Measurements from ENCODE around the gene BPIFB6.

The BPIFB6 gene

DNA sequence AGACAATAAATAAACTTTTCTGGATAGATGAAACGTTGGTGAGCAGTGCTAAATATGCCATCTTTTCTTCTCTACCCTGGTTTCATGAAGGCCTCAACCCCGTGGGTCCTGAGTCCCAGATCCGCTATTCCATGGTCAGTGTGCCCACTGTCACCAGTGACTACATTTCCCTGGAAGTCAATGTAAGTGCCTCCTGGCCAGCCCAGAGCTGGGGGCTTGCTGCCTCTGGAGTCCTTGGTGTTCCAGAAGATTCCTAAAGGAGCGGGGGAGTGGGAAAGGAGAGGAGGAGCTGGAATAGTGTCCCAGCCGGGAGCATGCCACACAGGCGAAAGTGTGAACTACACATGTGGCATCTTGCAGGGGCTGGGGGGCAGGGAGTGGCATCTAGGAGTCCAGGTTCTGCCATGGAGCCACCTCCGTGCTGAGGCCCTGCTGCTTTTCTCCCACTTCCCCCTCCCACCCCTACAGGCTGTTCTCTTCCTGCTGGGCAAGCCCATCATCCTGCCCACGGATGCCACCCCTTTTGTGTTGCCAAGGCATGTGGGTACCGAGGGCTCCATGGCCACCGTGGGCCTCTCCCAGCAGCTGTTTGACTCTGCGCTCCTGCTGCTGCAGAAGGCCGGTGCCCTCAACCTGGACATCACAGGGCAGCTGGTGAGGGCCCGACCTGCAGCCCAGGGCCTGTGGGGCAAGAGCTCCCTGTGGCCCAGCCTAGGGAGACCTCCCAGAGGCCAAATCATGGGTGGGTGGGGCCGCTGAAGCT, 13.1 kb upstream of the BPIFB6 start:
- Histone ChIP-seq H3K36me3 (ENCODE audit: insufficient read depth, low read length) (no peaks in the 10 kb centered on the region), H3K9me3 (ENCODE audit: low read depth, low read length) (no peaks in the 10 kb centered on the region), H3K27ac (no peak overlapping the region), H3K4me3 (no peak overlapping the region), H3K9ac (ENCODE audit: insufficient read length) (no peak overlapping the region)
- no peak for DNase-seq (ENCODE audit: low read depth, low spot score)
- TF ChIP-seq EZH2 (IDR thresholded peaks at IDR 0.05) (no peak), FOXP2 (optimal IDR thresholded peaks at IDR 0.05; ENCODE audit: control extremely low read depth, extremely low read length, insufficient read depth) (no peak), POLR2AphosphoS5 (IDR thresholded peaks at IDR 0.05; ENCODE audit: borderline replicate concordance, low read depth, low read length) (no peak)

GRCh38 chr20:33019465-33020277, 11.8 kb upstream of the BPIFB6 start:
- Histone ChIP-seq H3K36me3 (ENCODE audit: insufficient read depth, low read length) (no peaks in the 10 kb centered on the region), H3K9ac (ENCODE audit: insufficient read length) (no peak overlapping the region), H3K9me3 (ENCODE audit: low read depth, low read length) (no peaks in the 10 kb centered on the region), H3K27ac (no peak overlapping the region), H3K4me3 (no peak overlapping the region)
- no peak for TF ChIP-seq FOXP2 (optimal IDR thresholded peaks at IDR 0.05; ENCODE audit: control extremely low read depth, extremely low read length, insufficient read depth)
- no peak for TF ChIP-seq EZH2 (IDR thresholded peaks at IDR 0.05)
- no peak for TF ChIP-seq POLR2AphosphoS5 (IDR thresholded peaks at IDR 0.05; ENCODE audit: borderline replicate concordance, low read depth, low read length)
- no peak for DNase-seq (ENCODE audit: low read depth, low spot score)

DNA sequence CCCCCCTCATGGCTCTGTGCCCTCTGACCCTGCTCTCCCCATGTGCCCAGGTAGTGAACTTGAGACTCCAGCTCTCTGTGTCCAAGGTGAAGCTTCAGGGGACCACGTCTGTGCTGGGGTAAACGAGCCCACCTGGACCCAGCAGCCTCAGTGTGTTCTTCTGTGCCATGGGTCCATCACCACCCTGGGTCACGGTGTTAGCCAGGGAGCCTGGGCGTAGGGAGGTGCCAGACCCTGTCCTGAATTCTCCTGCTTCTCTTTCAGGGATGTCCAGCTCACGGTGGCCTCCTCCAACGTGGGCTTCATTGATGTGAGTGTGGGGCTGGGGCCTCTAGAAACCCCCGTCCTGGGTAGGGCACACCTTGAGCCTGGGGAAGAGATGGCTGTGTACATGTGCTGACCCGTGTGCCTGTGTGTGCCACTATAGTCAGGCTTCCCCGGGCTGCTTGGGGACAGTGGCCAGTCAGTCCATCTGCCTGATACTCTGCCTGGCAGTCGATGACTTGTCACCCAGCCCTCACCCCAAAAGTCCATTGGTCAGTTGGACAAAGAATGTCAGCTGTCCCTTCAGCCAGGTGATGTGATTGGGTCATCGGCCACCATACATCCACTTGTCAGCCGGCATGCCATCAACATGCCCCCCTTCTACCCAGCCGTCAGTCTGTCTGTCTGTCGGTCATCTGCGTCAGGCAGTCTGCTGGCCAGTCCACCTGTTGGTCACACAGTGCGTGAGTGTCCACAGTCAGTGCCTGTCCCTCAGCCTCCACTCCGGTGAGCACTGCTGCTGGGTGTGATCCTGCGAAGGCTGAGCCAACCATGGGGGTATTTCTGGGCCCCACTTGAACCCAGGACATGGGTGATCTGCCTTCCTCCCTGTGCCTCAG, 10.9 kb upstream of the BPIFB6 start:
- Histone ChIP-seq H3K9me3 (ENCODE audit: low read depth, low read length) (no peaks in the 10 kb centered on the region), H3K9ac (ENCODE audit: insufficient read length) (no peak overlapping the region), H3K4me3 (no peak overlapping the region), H3K36me3 (ENCODE audit: insufficient read depth, low read length) (no peaks in the 10 kb centered on the region), H3K27ac (no peak overlapping the region)
- no peak for DNase-seq (ENCODE audit: low read depth, low spot score)
- no peak for TF ChIP-seq POLR2AphosphoS5 (IDR thresholded peaks at IDR 0.05; ENCODE audit: borderline replicate concordance, low read depth, low read length)
- TF ChIP-seq FOXP2 (optimal IDR thresholded peaks at IDR 0.05; ENCODE audit: control extremely low read depth, extremely low read length, insufficient read depth): no peak
- no peak for TF ChIP-seq EZH2 (IDR thresholded peaks at IDR 0.05)

DNA sequence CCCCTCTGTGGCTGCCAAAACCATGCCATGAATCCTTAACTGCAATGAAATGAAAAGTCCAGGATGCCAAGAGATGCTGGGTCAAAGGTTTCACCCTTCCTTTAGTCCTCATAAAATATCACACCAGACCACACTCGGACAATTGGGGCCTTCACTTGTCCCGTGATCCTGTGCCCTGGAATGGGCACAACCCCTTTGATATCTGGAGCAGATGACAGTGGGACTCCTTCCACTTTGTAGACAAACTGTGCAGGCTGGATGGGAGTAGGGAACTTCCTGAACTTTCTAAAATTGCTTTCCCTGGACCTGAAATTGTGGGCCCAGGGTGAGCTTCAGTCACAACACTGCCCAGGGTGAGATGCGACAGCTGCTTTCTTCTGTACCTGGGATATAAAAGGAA, 9.6 kb upstream of the BPIFB6 start:
- Histone ChIP-seq H3K4me3 (no peak overlapping the region), H3K27ac (no peak overlapping the region), H3K36me3 (ENCODE audit: insufficient read depth, low read length) (no peaks in the 10 kb centered on the region), H3K9me3 (ENCODE audit: low read depth, low read length) (no peaks in the 10 kb centered on the region), H3K9ac (ENCODE audit: insufficient read length) (no peak overlapping the region)
- DNase-seq (ENCODE audit: low read depth, low spot score): no peak
- TF ChIP-seq EZH2 (IDR thresholded peaks at IDR 0.05) (no peak), POLR2AphosphoS5 (IDR thresholded peaks at IDR 0.05; ENCODE audit: borderline replicate concordance, low read depth, low read length) (no peak), FOXP2 (optimal IDR thresholded peaks at IDR 0.05; ENCODE audit: control extremely low read depth, extremely low read length, insufficient read depth) (no peak)

GRCh38 chr20:33022289-33022688, 9.2 kb upstream of the BPIFB6 start:
- Histone ChIP-seq H3K9ac (ENCODE audit: insufficient read length) (no peak overlapping the region), H3K36me3 (ENCODE audit: insufficient read depth, low read length) (no peaks in the 10 kb centered on the region), H3K4me3 (no peak overlapping the region), H3K27ac (no peak overlapping the region), H3K9me3 (ENCODE audit: low read depth, low read length) (no peaks in the 10 kb centered on the region)
- no peak for DNase-seq (ENCODE audit: low read depth, low spot score)
- no peak for TF ChIP-seq POLR2AphosphoS5 (IDR thresholded peaks at IDR 0.05; ENCODE audit: borderline replicate concordance, low read depth, low read length)
- TF ChIP-seq EZH2 (IDR thresholded peaks at IDR 0.05): no peak
- no peak for TF ChIP-seq FOXP2 (optimal IDR thresholded peaks at IDR 0.05; ENCODE audit: control extremely low read depth, extremely low read length, insufficient read depth)

GRCh38 chr20:33022694-33023438, 8.6 kb upstream of the BPIFB6 start:
- no peak overlapping the region for H3K27ac ChIP-seq
- H3K36me3 ChIP-seq (ENCODE audit: insufficient read depth, low read length): no peaks in the 10 kb centered on the region
- H3K9me3 ChIP-seq (ENCODE audit: low read depth, low read length): no peaks in the 10 kb centered on the region
- TF ChIP-seq EZH2 (IDR thresholded peaks at IDR 0.05) (no peak), POLR2AphosphoS5 (IDR thresholded peaks at IDR 0.05; ENCODE audit: borderline replicate concordance, low read depth, low read length) (no peak), FOXP2 (optimal IDR thresholded peaks at IDR 0.05; ENCODE audit: control extremely low read depth, extremely low read length, insufficient read depth) (no peak)
- no peak overlapping the region for H3K9ac ChIP-seq (ENCODE audit: insufficient read length)
- H3K4me3 ChIP-seq: no peak overlapping the region
- no peak for DNase-seq (ENCODE audit: low read depth, low spot score)

DNA sequence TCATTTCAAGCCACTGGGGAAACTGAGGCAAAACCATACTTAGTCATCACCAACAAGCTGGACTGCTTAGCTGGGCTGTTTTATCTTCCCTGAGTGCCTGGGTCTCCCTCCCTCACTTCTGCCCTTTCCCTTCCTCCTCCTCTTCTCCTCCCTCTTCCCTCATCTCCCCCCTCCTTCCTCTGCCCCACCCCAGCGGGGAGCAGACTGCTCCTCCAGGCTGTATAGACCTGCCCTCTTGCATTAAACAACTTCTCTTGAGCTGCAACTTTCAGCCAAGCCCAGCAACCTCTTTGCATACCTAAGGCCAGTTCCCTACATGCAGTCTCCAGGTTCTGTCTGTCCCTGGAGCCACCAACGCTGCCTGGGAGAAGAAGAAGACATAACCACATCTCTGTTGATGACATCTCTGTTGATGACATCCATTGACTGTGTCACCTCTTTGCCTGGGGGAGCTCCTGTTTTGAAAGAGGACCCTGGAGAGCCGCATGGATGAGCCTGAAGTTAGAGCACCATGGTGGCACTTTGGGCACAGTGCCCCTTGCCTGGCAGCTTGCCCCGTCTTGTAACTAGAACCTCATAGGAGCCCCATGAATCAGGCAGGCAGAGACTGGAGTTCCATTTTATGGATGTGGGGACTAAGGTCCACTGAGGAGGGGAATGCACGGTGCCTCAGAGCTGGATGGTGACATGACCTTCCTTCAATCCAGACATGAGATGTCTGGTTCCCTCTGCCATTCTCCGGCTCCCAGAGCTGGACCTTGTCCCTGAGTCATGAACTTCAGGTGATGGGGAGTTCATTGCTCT, 7.8 kb upstream of the BPIFB6 start:
- no peak overlapping the region for H3K9ac ChIP-seq (ENCODE audit: insufficient read length)
- no peak overlapping the region for H3K4me3 ChIP-seq
- no peak for DNase-seq (ENCODE audit: low read depth, low spot score)
- TF ChIP-seq FOXP2 (optimal IDR thresholded peaks at IDR 0.05; ENCODE audit: control extremely low read depth, extremely low read length, insufficient read depth): no peak
- TF ChIP-seq POLR2AphosphoS5 (IDR thresholded peaks at IDR 0.05; ENCODE audit: borderline replicate concordance, low read depth, low read length): no peak
- no peak for TF ChIP-seq EZH2 (IDR thresholded peaks at IDR 0.05)
- H3K27ac ChIP-seq: no peak overlapping the region
- H3K9me3 ChIP-seq (ENCODE audit: low read depth, low read length): no peaks in the 10 kb centered on the region
- no peaks in the 10 kb centered on the region for H3K36me3 ChIP-seq (ENCODE audit: insufficient read depth, low read length)

Data from SK-N-MC (cell line).